DMS114 treated with DMSO at 0.1 percent for 48 hours (cell line): ENCODE results near the gene CAMK2B.

Experiments used
- DNase-seq: peaks from one replicate; lab custom pipeline; 2025; ENCODE audit not compliant: unreplicated experiment; lab: John Stamatoyannopoulos, UW

CAMK2B gene

DNA sequence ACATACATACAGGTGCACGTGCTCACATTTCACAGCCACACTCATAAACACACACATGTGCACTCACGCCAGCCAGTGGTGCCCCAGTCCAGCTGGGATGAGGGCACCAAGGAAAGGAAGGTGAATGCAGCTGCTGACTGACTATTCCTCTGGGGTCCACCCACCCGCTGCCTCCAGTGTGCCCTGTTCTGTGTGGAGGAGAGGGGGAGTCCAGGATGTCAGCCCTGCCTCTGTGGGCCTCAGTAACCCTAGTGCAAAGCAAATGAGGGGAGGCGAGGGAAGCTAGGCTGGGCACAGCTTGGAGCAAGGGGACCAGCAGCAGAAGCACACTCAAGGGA, 67.0 kb downstream of the CAMK2B start:
- no peak for DNase-seq

DNA sequence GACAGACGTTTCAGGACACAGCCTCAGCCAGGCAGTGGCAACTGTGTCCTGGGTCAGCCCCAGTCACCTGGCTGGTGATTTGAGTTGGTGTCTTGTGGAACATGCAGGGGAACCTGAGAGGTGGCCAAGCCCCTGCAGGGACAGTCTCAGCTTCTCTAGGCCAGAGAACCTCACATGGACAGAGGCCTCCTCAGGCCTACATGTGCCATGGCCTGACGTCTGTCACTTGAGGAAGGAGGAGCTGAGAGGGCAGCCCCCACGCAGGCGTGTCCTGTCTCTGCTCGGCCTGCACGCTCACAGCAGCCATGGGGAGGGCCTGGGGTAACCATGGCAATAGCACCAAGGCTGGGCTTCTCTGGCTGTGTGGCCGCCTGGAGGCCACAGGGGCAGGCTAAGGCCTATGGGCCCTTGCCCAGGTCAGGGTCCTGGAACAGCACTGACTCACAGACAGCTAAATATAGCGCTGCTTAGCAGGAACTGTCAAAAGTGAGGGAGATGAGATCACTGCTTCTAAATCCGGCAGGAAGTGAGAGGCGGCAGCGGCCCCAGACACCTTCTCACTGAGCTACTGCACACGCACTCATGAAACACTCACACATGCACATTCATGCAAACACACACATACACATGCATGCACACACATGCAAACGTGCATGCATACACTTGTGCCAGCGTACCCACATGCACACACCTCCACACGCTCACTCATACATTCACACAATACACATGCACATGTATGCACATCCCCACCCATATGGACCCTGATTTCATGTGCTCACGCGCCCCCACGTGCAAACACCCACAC, 67.6 kb downstream of the CAMK2B start:
- no peak for DNase-seq

DNA sequence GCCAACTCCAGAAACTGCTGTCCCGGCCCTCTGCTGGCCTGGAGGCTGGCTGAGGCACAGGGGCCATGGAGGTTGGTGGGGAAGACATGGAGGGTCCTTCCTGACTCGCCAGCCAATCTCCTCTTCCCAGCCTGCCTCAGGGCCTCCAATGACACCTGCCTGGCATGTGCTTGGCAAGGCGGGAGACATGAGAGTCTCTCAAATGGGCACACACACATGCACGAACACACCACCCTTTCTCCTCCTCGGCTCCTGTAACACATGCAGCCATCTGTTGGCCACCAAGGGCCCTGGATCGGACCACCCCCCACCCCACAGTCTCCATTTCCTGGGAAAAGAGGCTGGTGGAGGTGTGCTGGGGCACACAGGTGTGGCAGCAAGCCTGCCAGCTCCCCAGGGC, 68.2 kb downstream of the CAMK2B start:
- no peak for DNase-seq

DNA sequence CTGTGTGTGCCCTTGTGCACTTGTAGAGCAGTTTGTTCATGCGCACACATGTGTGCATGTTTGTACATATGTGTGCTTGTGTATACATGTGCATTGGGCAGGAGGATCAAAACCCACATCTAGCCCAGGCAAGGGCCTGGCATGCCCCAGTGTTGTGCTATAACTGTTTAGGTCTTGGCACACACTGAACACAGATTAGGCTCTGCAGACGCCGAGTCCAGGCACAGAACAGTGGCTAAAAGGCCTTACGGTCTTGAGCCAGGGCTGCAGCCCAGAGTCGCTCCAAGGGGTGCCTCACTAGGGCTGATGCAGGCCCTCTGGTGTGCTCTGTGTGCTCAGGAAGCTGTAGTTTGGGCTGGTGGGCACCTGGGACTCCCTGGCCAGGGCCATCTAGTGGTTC, 68.9 kb downstream of the CAMK2B start:
- DNase-seq = no peak

DNA sequence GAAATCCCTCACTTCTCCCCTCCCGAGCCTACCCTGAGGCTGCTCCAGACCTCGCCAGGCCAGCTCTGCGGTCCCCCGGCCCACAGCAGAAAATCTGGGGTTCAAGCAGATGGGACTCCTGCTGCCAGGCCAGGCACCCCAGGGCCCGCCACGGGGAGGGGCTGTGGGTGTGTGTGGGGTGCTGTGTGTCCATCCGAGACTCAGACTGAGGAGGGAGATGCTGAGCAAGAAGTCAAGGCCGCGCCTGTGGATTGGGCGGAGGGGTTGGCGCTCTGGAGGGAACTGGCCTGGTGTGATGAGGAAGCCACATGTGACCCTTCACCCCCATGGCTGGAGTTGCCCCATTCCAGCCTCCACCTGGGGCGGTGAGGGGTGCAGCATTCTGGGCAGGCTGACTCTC, 73.5 kb downstream of the CAMK2B start:
- no peak for DNase-seq

DNA sequence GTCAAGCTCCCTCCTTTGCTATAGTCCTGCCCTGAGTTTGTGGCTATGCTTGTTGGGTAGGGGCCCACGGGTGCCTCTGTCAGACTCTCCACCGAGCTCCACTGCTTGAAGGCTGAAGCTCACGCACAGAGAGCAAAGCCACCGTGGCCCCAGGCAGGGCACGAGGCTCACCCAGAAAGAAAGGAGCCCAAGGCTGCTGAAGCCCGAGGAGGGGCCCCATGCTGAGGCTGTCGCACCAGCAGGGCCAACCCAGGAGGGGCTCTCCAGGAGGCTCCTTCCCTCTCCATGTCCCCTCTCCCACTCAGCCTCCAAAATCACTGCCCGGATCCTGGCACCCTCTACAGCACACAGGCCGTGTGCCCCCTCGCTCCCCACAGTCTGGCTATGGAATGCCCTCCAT, 74.1 kb downstream of the CAMK2B start:
- DNase-seq = no peak

DNA sequence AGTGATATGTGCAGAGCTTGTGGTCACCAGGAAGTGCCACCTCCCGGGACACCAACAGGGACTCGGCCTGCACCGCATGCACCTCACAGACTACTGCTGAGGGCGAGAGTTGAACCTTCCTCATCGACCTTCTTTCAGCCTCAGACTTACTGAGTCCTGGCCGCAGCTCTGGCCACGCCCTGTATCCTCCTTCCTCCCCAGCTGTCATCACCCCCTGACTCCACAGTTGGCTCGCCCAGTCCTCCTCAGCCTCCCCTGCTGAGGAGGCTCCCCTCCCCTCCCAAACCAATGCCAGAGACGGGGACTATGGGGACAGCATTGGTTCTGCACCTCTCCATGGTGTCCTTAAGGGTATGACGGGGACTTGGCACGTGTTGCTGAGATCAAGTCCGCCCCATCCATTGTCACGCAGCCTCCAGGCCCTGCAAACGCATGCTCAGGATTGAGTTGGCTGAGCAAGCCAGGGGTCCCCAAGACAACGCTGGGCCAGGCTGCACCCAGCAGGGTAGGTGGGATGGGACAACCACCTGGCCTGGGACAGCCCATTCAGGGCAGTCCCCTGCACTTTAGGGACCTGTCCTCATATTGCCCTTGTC, 75.7 kb downstream of the CAMK2B start:
- no peak for DNase-seq

DNA sequence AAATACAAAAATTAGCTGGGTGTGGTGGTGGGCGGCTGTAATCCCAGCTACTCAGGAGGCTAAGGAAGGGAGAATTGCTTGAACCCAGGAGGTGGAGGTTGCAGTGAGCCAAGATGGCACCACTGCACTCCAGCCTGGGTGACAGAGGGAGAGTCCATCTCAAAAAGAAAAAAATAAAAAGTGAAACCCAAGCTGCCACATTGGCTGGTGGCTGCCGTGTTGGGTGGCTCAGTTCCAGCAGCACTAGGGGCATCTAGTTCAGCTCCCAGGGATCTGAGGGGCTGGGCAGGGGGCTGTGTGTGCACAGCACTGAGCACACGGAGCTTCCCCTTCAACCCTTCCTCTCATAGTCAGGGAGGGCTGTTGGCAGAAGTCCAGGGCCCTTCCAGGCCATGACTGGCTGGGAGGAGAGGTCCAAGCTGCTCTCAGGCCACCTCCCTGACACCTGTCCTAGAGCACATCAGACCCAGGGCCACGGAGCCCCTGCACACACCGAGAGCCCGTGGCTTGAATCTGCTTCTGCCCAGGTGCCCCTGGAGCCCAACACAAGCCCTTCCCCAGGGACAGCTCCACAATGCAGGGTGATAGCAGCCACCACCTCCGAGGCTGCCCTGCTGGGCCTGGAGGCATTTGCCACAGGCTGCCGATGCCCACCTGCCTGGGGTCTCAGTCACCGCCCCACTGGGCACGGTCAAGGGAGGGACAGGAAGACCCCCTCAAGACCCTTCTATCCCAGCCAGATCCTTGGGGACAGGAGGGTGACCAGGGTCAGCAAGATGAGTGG, 77.3 kb downstream of the CAMK2B start:
- no peak for DNase-seq

DNA sequence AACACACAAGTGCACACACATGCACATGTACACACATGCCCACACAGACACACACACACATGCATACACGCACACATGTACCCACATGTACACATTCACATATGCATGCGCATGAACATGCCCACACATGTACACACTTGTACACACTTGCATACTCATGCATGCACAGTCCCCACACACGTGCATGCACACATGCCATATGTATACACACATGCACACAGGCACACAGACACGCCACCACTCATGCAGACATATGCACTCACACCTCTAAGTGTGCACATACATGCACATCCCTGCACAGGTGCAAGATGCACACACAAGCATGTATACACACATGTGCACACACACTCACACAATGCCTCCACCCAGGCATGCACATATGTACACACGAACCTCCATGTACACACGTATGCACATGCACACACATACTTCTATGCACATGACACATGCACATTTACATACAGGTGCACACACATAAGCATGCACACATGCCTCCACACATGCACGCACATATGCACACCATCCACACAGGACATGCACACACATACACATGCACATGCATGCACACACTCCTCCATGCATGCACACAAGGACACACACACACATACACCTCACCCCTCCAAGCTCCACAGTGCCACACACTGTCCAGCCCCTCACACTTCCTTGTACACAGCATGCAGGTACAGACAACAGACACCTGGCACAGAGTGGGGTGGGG, 78.8 kb downstream of the CAMK2B start:
- DNase-seq = no peak

DNA sequence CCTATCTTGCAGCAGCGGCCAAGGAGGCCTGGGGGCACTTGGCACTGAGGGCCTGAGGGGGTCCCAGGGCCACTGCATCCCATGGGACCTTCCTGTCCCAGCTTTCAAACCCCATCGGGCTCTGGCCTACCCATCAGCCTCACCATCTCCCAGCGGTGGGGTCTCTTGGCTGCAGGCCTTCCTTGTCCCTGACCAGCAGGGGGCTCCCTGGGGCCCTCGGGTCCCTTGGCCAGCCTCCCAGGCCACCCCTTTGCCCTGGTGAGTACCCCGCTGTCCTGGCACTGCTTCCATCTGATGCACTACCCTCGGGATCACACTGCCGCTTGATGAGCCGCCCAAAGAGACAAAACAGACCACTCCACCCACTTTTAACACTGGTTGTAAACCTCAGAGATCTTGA, 81.1 kb downstream of the CAMK2B start:
- DNase-seq = no peak

DNA sequence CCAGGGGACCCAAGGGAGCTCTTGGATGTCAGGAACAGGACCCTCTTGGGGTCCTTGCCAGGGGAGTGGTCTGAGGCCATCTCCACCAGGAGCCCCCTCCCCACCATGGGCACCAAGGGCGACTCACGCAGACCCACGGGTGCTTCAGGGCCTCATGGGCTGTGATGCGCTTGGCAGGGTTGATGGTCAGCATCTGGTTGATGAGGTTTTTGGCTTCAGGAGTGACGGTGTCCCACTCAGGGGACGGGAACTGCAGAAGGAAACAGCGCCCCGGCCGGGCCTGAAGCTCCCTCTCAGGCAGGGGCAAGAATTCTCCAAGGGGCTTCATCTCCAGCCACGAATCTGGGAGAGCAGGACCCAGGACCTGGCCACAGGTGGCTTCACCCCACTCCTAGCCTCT, 83.3 kb downstream of the CAMK2B start:
- DNase-seq = no peak

DNA sequence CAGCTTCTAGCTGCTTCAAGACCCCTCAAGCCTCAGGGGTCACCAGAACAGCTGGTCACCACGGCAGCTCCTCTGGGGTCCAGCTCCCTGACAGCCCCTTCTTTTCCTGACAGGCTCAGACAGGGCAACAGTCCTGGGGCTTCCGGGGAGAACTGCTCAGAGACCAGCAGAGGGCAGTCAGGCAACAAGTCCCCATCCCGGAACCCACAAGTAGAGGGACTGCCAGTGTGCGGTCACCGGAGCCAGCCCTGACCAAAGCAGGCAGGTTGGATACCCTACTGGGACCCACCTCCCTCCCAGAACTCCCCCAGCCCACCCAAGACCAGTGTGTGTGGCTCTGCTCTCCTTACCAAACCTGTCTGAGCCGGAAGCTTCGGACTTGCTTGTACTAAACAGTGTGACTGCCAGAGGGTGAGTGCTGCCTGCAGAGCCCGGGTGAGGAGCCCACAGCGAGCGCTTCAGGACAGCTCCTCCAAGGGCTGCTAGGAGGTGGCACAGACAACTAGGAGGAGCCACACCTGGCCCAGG, 84.3 kb downstream of the CAMK2B start:
- DNase-seq = peak; percentile 84

DNA sequence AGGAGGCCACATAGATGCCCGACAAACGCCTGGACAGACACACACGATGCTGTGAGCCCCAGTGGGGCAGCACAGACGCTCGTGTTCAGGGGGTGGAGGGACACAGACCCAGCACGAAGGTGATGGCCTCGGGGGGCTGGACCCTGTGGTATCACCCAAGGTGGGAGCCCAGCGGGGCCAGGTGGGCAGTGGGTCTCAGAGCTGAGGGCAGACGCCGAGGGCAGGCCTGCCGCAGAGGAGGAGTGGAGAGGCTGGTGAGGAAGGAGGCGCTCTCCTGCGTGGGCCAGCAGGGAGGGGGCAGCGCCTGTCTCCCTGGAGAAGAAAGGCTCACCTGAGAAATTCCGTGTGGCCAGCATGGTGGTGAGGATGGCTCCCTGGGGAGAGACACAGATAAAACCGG, 85.0 kb downstream of the CAMK2B start:
- DNase-seq = no peak

DNA sequence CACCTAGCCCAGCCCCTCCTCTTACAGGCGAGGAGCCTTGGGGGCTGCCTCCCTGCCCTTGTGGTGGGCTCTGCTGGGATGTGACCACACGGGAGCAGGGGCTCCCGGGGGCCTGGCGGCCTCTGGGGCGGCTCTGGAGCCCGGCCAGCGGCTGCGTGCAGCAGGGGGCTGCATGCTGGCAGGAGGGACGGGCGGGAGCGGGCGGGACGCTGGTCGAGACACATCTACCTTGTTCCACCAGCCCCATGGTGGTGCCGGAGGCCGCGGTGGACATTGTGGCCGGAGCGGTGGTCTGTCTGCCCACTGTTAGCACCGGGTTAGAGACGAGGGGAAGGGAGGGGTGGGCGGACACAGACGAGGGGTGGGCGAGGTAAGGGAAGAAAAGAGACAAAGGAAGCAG, 86.0 kb downstream of the CAMK2B start:
- DNase-seq = no peak

DNA sequence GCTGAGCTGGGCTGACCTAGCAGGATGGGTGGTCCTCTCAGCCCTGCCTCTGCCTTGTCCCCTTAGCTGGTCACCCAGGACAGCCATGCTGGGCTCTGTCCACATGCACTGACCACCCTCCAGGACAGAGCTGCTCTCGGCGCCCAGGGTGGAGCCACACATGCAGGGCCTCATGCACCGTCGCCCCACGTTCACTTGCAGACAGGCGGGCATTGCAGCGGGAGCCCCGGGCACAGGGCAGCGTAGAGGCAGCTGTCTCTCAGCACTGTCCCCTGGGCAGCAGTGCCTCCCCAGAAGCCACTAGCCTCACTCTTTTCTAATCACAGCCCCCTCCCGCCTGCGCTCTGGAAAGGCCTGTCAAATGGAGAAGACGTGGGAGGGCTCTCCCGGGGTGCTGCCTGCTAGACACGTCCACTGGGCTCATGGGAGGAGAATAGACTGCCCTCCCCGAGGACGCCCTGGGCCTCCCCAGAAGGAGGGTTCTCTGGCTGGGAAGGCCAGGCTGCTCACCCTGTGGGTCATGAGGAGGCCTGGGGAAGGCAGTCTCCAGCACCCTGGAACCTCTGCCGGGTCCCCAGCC, 87.2 kb downstream of the CAMK2B start:
- no peak for DNase-seq

DNA sequence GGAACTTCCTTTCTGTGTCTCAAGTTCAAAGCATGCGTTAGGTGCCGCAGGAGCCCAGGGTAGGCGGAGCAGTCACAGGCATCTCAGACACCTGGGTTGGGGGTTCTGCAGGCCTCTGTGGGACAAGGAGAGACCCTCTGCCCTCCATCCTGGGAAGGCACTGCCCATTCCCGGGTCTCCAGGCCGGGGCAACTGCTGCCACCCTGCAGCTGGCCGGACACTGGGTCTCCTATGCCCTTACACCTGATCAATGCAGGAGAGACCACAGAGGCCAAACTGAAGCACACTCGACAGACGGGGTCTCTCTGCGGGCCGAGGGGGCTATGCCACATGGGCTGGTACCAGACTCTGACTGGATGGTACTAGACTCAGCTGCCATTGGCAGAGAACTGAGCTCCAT, 87.7 kb downstream of the CAMK2B start:
- DNase-seq = no peak

DNA sequence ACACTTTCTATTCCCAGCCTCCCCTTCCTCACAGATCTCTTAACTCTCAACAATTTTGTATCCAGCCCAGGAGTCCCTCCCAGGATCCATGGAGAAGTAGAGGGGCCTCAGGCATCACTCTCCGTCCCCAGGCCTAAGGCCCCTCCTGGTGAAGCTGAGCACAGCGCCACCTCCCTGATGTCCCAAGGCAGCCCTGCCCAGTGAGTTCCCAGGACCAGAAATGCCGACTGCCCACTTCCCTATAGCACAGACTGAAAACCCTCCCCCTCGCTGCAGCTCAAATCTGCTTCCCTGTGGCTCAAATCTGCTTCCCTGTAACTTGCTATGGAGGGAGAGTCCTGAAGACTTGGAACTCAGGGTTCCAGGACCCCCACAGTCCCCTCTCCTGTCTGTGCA, 89.1 kb downstream of the CAMK2B start:
- DNase-seq = no peak

DNA sequence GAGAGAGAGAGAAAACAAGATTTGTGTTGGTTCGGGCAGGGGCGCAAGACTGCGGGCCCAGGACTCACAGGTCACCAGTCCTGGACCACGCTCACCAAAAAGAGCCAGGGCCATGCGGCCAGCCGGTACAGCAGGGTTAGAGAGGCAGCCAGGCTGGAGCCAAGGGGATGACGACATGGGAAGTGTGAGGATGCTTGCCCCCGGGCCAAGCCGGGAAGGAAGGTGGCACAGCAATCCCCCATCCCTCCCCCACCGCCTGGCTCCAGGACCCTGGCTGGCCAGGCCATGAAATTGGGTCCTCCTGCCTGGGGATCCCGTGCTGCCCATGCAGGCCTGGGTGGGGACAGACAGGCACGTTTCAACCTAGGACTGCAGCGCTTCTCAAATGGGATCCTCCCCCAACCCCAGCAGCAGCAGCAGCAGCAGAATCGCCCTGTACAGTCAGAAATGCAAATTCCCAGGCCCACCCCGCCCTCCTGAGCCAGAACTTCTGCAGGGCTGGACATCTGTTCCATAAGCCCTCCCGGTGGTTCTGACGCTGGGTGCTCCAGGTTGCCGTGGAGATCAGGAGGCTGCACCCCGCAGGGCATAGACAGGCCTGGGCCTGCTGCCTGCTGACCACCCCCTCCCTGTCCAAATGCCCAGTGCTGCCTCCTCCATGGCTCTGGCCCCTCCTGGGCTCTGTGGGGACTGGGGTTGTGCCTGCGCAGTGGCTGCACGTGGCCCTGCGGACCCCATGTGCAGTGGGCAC, 89.6 kb downstream of the CAMK2B start:
- no peak for DNase-seq

DNA sequence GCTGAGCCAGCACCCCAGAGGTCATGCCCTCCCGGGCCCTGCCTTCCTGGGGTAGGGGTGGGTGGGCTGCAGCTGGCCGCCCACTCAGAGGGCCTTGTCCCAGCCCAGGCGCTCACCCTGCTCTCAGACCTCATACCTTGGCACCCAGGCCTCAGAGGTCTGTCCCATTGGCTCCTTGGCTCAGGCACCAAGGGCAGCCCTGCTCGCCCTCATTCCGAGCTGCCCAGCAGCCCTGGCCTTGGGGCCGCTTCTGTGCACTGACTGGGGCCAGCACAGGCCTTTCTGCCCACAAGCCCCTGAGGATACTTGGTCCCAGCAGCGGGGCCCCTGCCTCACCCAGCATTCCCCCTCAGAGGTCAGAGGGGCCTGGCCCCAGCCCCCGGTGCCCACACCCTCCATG, 90.3 kb downstream of the CAMK2B start:
- DNase-seq = no peak
